ENCODE data around the gene FRG1. TPM values are rescaled to one million over a fixed set of nuclear protein-coding genes. Genes with fewer than 3 reads are reported as not detected.
"Not testable (repeated sequence)": the region's sequence is repeated elsewhere in the genome, so short reads cannot be mapped to it uniquely, and the experiment has no call there.

The FRG1 gene
- 24.3 and 26.4 TPM in 2 replicates for total RNA-seq

DNA sequence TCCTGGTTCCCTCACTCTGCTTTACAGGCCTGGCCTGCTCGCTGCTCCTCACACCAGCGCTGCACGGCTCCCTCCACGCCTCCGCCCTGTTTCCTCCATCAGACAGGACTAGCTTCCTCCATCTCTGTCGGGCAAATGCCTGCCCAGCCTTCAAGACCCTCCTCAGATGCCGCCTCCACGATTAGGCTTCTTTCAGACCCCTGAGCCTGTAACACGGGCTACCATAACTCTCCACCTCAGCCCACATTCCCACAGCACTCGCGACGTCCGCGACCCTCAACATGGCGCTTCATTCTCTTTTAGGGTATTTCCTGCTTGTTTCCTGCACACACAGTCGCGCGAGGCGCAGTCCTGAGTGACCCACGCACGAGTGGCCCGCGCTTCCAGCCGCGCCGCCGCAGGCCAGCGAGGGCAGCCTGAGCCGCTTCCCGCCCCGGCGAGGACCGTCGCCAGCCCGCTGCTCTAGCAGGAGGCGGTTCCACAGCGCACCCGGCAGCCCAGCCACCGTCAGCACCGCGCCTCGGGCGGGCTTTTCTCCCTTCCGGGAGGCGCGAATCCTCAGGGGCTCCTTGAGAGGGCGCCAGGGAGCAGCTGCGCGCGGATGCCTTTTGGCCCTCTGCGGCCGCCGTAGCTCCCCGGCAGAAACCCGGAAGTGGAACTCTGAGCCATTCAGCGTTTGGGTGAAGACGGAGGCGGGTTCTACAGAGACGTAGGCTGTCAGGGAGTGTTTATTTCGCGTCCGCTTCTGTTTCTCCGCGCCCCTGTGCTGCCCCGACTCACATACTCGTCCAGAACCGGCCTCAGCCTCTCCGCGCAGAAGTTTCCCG is at the start of gene FRG1:
Gene FRG1, plus strand, starts transcription at position 695 of the 827 bp plus-strand sequence. CDS start 138 bp downstream, outside the sequence.
- peak; percentile 79 for DNase-seq (ENCODE audit: low read depth, low spot score)

DNA sequence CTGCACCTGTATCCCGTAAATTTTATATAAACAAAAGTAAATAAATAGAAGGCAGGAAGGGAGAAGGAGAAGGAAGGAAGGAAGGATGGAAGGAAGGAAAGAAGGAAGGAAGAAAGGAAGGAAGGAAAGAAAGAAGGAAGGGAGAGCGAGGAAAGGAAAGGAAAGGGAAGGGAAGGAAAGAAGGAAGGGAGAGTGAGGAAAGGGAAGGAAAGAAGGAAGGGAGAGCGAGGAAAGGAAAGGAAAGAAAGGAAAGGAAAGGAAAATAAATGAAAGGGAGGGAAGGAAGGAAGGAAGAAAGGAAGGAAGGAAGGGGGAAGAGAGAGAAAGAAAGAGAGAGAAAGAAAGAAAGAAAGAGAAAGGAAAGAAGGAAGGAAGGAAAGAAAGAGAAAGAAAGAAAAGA is 43.0 kb upstream of the FRG1 start:
- DNase-seq (ENCODE audit: low read depth, low spot score) = no peak

- DNase-seq (ENCODE audit: low read depth, low spot score) = not testable (repeated sequence)
Observed at GRCh38 chr4:189899481-189900015, 41.1 kb upstream of the FRG1 start.

GRCh38 chr4:189904420-189905027 is 36.1 kb upstream of the FRG1 start:
- peak; percentile 20 for DNase-seq (ENCODE audit: low read depth, low spot score)

GRCh38 chr4:189912170-189912569 is 28.5 kb upstream of the FRG1 start:
- no peak for DNase-seq (ENCODE audit: low read depth, low spot score)

DNA sequence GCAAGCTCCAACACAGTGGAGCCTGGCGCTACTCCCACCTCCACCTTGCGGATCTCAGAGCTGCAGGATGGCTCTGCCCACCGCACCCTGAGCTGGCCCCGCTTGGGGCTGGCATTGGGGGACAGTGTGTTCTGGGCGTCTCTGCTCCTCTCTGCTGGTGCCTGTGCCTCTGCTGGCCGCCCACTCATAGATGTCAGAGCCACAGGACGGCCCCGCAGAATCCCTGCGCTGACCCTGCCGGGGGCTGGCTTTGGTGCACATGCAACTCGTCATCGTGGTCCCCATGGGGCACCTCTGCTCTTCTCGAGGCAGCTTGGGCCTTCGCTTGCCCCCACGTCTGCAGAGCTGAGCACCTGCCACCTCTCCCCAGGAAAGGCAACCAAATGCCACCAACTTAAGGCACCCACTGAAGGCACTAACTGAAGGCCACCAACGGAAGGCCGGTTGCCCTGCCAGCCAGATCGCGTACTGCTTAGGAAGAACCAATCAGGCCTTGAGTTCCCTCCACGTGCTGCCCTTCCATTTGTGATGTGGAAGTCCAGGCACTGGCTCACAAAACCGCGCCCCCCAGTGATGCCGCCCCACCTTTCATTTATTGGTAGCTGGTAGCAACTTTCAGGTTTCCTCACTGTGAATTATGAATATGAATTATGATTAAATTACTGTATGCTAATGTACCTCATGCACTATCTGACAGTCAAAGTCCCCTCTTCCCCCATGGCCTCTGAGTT is 23.3 kb upstream of the FRG1 start:
- no peak for DNase-seq (ENCODE audit: low read depth, low spot score)

DNA sequence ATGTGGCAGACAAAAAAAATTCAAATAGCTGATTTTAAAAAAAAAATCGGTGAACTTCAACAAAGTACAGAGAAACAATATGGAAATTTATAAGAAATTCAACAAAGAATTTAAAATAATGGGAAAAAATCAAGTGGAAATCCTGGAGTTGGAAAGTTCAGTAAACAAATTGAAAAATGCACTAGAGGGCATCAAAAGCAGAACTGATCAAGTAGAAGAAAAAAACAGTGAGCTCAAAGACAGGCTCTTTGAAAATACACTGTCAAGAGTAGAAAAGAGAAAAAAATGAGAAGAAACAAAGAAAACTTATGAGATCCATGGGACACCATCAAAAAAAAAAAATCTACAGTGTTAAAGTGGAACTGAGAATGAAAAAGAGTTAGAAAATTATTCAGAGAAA is 19.6 kb upstream of the FRG1 start:
- DNase-seq (ENCODE audit: low read depth, low spot score) = no peak

DNA sequence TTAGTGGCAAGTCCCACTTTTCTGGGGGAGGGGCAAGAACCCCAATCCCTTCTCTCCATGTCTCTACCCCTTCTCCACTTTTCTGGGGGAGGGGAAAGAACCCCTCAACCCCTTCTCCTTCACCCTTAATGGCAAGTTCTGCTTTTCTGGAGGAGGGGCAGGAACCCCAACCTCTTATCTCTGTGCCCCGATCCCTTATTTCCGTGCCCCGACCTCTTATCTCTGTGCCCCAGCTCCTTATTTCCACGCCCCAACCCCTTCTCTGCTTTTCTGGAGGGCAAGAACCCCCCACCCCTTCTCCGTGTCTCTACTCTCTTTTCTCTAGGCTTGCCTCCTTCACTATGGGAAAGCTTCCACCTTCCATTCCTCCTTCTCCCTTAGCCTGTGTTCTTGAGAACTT is 13.9 kb upstream of the FRG1 start:
- DNase-seq (ENCODE audit: low read depth, low spot score) = not testable (repeated sequence)

- DNase-seq (ENCODE audit: low read depth, low spot score) = no peak
Observed at GRCh38 chr4:189941005-189941450, 356 bp downstream of the FRG1 start.

DNA sequence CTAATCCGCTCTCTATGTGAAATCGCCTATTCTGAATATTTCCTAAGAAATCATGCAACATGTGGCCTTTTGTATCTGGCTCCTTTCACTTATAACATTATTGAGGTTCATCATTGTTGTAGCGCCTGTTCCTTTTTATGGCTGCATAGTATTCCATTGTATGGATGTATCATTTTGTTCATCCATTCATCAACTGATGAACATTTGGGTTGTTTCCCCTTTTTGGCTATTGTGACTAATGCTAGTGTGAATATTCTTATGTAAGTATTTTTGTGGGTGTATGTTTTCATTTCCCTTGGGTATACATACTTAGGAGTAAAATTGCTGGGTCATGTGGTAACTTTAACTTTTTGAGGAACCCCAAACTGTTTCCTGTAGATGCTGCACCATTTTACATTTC is 1.7 kb downstream of the FRG1 start:
- DNase-seq (ENCODE audit: low read depth, low spot score) = not testable (repeated sequence)

- DNase-seq (ENCODE audit: low read depth, low spot score) = not testable (repeated sequence)
Observed at GRCh38 chr4:189944077-189944476, 3.4 kb downstream of the FRG1 start.

GRCh38 chr4:189946906-189947305 is 6.2 kb downstream of the FRG1 start:
- not testable (repeated sequence) for DNase-seq (ENCODE audit: low read depth, low spot score)

DNA sequence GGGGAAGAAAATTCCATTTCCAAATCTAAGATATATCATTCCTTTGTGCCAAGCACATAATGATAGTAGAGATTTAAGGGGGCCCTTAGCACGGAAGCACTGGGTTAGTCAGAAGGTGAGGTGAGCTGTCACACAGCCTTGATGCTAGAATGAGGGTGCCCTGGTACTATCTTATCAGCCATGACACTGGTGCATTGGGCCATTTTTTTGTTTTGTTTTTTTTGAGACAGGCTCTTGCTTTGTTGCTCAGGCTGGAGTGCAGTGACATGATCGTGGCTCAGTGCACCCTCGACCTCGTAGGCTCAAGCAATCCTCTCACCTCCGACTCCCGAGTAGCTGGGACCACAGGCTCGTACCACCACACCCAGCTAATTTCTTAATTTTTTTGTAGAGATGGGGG is 7.8 kb downstream of the FRG1 start:
- DNase-seq (ENCODE audit: low read depth, low spot score) = not testable (repeated sequence)

- not testable (repeated sequence) for DNase-seq (ENCODE audit: low read depth, low spot score)
Observed at GRCh38 chr4:189969291-189969690, 28.6 kb downstream of the FRG1 start.

DNA sequence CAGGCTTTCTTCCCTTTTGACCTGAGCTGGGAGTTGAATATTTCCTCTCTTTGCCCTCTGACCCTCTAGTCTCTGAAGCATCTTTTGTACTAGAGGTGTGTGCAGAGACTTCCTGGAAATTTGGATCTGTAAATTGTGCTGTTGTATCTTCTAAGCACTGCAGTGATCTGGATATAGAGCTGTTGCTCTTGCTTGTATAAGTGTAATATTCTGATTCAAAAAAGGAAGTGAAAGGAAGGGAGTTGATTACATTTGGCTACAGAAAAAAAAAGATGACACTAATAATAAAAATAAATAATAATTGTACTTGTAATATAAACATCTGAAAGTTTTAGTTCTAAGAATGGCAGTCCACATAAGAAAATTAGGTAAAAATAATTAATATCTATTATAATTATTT is 33.0 kb downstream of the FRG1 start:
- no peak for DNase-seq (ENCODE audit: low read depth, low spot score)

DNA sequence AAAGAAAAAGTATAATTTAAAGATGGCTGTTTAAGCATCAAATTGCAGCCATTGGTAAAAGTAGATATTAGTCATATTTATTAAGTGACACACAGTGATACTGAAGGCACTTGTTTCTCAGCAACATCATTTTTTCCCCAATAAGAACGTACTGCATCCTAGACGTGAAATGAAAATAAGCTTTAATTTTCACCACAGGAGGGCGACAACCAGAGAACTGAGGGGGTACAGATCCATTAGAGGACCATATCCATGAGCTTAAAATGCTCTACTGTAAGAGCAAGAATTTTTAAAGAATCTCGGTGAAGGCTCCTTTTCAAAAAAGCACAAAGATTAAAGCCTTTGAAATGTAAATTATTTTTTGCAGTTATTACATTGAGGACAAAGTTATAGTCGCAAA is 33.4 kb downstream of the FRG1 start:
- no peak for DNase-seq (ENCODE audit: low read depth, low spot score)

GRCh38 chr4:189979196-189980047 is 38.8 kb downstream of the FRG1 start:
- DNase-seq (ENCODE audit: low read depth, low spot score) = no peak

DNA sequence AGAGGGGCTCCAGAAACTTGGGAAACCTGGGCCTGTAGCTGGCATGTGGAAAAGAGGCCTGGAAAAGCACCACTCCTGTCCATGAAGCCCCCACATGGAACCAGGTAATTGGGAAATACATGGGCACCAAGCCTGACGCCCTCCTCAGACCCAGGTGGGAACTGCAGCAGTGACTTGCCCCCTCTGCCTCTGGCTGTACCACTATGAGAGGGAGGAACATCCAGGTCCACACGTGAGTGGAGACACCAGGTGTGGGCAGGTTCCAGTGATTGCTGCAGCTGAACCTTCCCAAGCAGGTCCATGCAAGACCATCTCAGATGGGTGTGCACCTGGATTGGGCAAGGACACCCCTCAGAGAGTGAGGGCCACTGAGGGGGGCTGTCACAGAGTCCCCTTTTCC is 39.6 kb downstream of the FRG1 start:
- not testable (repeated sequence) for DNase-seq (ENCODE audit: low read depth, low spot score)

DNA sequence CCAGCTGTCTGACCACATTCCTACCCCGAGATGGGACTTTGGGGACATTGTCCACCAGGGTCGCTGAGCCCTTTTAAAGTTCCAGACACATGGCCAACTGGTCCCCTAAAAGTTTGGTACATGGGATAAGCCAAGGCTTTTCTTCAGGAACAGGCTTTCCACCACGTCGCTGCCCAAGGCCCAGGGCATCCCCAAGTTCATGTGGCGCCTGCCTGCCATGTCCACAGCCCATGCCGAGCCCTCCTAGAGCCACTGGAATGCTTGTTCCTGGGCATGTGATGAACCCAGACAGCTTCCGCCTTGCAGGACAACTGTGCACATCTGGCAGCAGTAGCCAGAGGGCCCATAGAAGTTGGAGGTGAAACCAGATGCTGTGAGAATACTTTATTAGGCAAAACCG is 41.3 kb downstream of the FRG1 start:
- DNase-seq (ENCODE audit: low read depth, low spot score) = no peak

- not testable (repeated sequence) for DNase-seq (ENCODE audit: low read depth, low spot score)
Observed at GRCh38 chr4:189983916-189984526, 43.3 kb downstream of the FRG1 start.

Data from pulmonary artery endothelial cell (primary cell).